ENCODE measurements around the gene HOXB13.

The HOXB13 gene

DNA sequence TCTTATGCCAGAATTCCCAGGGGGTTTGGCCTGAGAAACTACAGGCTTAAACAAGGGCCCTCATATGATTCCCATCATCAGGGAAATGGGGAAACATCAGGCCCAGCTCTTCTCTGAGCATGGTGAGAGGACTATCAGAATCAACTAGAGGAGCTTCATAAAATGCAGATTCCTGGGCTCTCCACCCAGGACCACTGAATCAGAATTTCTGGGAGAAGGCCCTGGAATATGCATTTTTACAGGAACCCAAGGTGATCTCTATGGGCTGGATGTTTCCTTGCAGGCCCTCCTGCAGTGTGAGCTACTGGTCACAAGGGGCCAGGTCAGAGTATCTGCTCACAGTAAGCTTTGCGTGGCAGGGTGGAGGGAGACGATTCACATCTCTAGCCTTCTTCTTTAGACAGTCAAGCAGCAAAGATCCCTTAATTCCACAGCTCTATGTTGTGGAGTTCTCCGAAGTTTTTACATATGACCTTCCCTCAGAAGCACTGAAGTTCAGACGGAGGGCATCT is 38.8 kb upstream of the HOXB13 start:
- no peak for DNase-seq (ENCODE audit: low read depth, low spot score)
- H3K4me3 ChIP-seq (ENCODE audit: low read depth, low read length), result no peak overlapping the region
- ChIA-PET CTCF (interaction anchor here (1.1 to 2.7 kb wide), 6 partner anchors 8 to 112 kb away, joined by 3 to 7 read pairs (median 4); no protein-coding TSS in a partner anchor), POLR2A (no interaction called here)
- TF ChIP-seq, protein P1, sequence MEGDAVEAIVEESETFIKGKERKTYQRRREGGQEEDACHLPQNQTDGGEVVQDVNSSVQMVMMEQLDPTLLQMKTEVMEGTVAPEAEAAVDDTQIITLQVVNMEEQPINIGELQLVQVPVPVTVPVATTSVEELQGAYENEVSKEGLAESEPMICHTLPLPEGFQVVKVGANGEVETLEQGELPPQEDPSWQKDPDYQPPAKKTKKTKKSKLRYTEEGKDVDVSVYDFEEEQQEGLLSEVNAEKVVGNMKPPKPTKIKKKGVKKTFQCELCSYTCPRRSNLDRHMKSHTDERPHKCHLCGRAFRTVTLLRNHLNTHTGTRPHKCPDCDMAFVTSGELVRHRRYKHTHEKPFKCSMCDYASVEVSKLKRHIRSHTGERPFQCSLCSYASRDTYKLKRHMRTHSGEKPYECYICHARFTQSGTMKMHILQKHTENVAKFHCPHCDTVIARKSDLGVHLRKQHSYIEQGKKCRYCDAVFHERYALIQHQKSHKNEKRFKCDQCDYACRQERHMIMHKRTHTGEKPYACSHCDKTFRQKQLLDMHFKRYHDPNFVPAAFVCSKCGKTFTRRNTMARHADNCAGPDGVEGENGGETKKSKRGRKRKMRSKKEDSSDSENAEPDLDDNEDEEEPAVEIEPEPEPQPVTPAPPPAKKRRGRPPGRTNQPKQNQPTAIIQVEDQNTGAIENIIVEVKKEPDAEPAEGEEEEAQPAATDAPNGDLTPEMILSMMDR (IDR thresholded peaks at IDR 0.05; ENCODE audit: insufficient read depth, low read length, missing control alignments), result no peak

DNA sequence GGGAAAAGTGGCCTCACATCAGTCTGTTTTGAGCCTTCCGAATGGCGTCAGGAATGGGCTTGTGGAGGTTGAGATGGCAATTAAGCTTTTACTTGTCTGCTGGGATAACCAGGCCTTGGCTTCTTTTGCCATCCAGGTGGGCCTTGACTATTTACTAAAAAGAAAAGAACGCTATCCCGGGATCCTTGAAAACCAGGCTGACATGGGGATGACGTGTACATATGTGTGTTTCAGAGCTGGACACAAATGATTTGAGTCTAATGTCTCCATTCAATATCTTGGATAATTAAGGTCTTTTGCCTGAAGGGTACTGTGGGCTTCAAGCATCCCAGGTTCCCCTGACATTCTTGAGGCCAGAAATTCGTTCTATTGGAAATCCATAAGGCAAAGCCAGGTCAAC is 32.6 kb upstream of the HOXB13 start:
- TF ChIP-seq, protein P1 (IDR thresholded peaks at IDR 0.05; ENCODE audit: insufficient read depth, low read length, missing control alignments), result no peak
- CTCF ChIA-PET, result interaction anchor here (0.9 to 1.6 kb wide), 2 partner anchors 30 to 118 kb away, joined by 3 to 5 read pairs; no protein-coding TSS in a partner anchor
- DNase-seq (ENCODE audit: low read depth, low spot score), result no peak
- POLR2A ChIA-PET, result no interaction called here
- no peak overlapping the region for H3K4me3 ChIP-seq (ENCODE audit: low read depth, low read length)

DNA sequence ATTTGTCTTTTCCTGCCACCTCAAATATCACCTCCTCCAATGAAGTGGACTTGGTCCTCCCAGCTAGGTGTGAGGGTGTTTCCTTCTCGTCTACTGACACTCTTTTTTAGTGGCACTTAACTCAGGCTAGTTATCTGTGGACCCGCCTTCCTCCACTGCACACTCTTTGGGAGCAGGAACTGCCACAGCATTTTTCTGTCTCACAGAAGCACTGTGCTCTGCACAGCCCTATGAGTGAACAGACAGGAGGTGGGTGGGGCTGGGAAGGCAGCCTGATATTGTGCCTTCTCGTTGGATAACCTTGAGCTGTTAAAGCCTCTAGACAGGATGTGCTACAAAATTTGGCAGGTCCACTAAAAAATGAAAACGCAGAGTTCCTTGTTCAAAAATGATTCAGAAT is 31.9 kb upstream of the HOXB13 start:
- TF ChIP-seq, protein P1 (IDR thresholded peaks at IDR 0.05; ENCODE audit: insufficient read depth, low read length, missing control alignments), result no peak
- ChIA-PET POLR2A (no interaction called here), CTCF (interaction anchor here (0.9 to 1.6 kb wide), 2 partner anchors 30 to 118 kb away, joined by 3 to 5 read pairs; no protein-coding TSS in a partner anchor)
- no peak for DNase-seq (ENCODE audit: low read depth, low spot score)
- H3K4me3 ChIP-seq (ENCODE audit: low read depth, low read length), result no peak overlapping the region

DNA sequence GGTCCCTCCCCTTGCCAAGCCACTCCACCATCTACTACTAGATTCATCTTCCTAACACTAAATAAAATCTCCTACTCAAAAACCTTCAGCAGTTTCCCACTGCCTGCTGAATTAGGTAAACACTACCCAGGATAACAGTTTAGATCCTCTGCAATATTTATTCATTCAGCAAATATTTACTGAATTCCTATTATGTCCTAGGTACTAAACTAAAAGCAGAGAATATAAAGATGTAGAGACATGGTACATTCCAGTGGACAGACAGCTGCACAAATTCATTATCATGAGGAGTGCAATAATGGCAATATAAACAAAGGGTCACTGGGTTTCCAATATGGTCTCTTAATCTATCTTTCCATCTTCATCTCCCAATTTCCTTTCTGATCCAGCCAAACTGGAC is 30.7 kb upstream of the HOXB13 start:
- TF ChIP-seq, protein P1 (IDR thresholded peaks at IDR 0.05; ENCODE audit: insufficient read depth, low read length, missing control alignments), result no peak
- no peak overlapping the region for H3K4me3 ChIP-seq (ENCODE audit: low read depth, low read length)
- no peak for DNase-seq (ENCODE audit: low read depth, low spot score)
- ChIA-PET POLR2A (no interaction called here), CTCF (interaction anchor here (1.1 to 1.6 kb wide), 2 partner anchors 8 to 36 kb away, joined by 3 to 4 read pairs; partner anchors contain the start of gene PRAC2)

DNA sequence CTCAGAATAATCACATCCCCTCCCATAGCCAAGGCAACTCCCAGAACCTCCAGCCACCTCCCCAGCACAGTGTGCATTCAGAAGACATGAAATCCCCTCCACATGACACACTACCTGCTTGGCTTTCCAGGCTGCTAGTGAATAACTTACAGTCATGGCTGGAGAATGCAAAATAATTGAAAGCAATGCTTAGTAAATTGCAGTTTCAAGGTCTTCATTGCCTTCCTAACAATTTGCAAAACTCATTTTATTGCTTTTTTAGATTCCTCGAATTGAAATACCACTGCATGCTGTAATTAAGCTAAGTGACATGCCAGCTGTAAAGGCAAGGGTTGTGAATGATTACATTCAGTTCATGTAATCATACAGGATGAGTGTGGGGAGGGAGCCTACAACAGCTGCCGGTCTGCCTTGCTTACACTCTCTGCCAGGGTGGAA is 29.0 kb upstream of the HOXB13 start:
- TF ChIP-seq, protein P1 (IDR thresholded peaks at IDR 0.05; ENCODE audit: insufficient read depth, low read length, missing control alignments), result no peak
- no peak overlapping the region for H3K4me3 ChIP-seq (ENCODE audit: low read depth, low read length)
- ChIA-PET POLR2A (interaction anchor here (1.1 kb wide), 1 partner anchor 113 kb away, joined by 3 read pairs; no protein-coding TSS in a partner anchor), CTCF (interaction anchor here (1.0 to 1.8 kb wide), 4 partner anchors 33 to 58 kb away, joined by 3 to 7 read pairs (median 3); partner anchors contain the start of gene PRAC2)
- no peak for DNase-seq (ENCODE audit: low read depth, low spot score)

DNA sequence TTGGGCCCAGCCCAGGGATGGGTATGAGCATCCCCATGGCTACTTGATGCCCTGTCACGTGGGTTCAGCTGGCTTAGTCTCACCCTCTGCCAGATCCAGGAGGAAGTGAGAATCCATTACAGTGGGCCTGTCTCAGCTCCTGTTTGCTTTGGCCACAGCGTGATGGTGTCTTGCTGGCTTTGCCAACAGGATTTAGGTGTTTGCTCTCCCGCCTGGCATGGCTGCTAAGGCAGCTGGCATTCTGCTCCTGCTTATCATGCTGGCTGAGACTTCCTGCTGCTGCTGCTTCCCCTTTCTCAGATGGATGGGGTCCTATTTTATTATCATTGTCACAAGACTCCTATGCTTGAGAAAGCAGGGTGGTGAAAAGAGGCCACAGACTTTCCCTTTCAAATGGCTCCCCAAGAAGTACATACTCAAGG is 28.3 kb upstream of the HOXB13 start:
- ChIA-PET POLR2A (no interaction called here), CTCF (no interaction called here)
- TF ChIP-seq, protein P1 (IDR thresholded peaks at IDR 0.05; ENCODE audit: insufficient read depth, low read length, missing control alignments), result no peak
- no peak overlapping the region for H3K4me3 ChIP-seq (ENCODE audit: low read depth, low read length)
- no peak for DNase-seq (ENCODE audit: low read depth, low spot score)
